Measurements from ENCODE around the gene LRRC4B. TPM values are rescaled to one million over a fixed set of nuclear protein-coding genes. Genes with fewer than 3 reads are reported as not detected.

The LRRC4B gene
- total RNA-seq, 1 donor from 2014 or later, result 35.9 TPM

Other genes starting within 250 kb of the LRRC4B start
- 0.48 TPM for gene KCNC3, start 239.1 kb downstream of the LRRC4B start, total RNA-seq (ENCODE audit: insufficient read depth, low replicate concordance)
- 1.2 TPM for gene NAPSA, start 202.8 kb downstream of the LRRC4B start, total RNA-seq (ENCODE audit: insufficient read depth, low replicate concordance)
- 46.2 TPM for gene NR1H2, start 192.0 kb downstream of the LRRC4B start, total RNA-seq (ENCODE audit: insufficient read depth, low replicate concordance)
- 7.2 TPM for gene POLD1, start 184.1 kb downstream of the LRRC4B start, total RNA-seq (ENCODE audit: insufficient read depth, low replicate concordance)
- 0.72 TPM for gene SPIB, start 149.5 kb downstream of the LRRC4B start, total RNA-seq (ENCODE audit: insufficient read depth, low replicate concordance)
- not detected for gene MYBPC2, start 135.5 kb downstream of the LRRC4B start, total RNA-seq (ENCODE audit: insufficient read depth, low replicate concordance)
- 37.1 TPM for gene EMC10, start 91.9 kb downstream of the LRRC4B start, total RNA-seq (ENCODE audit: insufficient read depth, low replicate concordance)
- gene GARIN5A, start 91.6 kb downstream of the LRRC4B start, total RNA-seq (ENCODE audit: insufficient read depth, low replicate concordance), result not detected
- 20.5 TPM for gene JOSD2, start 57.2 kb downstream of the LRRC4B start, total RNA-seq (ENCODE audit: insufficient read depth, low replicate concordance)
- not detected for gene ASPDH, start 54.5 kb downstream of the LRRC4B start, total RNA-seq (ENCODE audit: insufficient read depth, low replicate concordance)
- gene SYT3, start 71.4 kb upstream of the LRRC4B start, total RNA-seq (ENCODE audit: insufficient read depth, low replicate concordance), result 0.48 TPM
- not detected for gene C19orf81, start 81.0 kb upstream of the LRRC4B start, total RNA-seq (ENCODE audit: insufficient read depth, low replicate concordance)
- 0.72 TPM for gene SHANK1, start 151.4 kb upstream of the LRRC4B start, total RNA-seq (ENCODE audit: insufficient read depth, low replicate concordance)
- 65.5 TPM for gene CLEC11A, start 154.9 kb upstream of the LRRC4B start, total RNA-seq (ENCODE audit: insufficient read depth, low replicate concordance)
- gene GPR32, start 202.0 kb upstream of the LRRC4B start, total RNA-seq (ENCODE audit: insufficient read depth, low replicate concordance), result not detected
- not detected for gene ACP4, start 222.0 kb upstream of the LRRC4B start, total RNA-seq (ENCODE audit: insufficient read depth, low replicate concordance)

Measured in umbilical cord (tissue), 1 donor.